ENCODE results near the gene ZHX3. TPM values are rescaled to one million over a fixed set of nuclear protein-coding genes. Genes with fewer than 3 reads are reported as not detected.

The ZHX3 gene
- total and polyA plus RNA-seq, 10 of the 15 experiments (the other 5 are each of a cell fraction or from before 2014, with no cell fraction given): 1.3 to 14.0 (median 5.0) TPM

- TF ChIP-seq CTCF (IDR thresholded peaks at IDR 0.05 in 2 of 3, conservative IDR thresholded peaks at IDR 0.05 in 1 of 3; ENCODE audit: control insufficient read depth in 2 of 3, extremely low read depth in 1 of 3, insufficient read depth in 1 of 3, low read depth in 3 of 3, low read length in 3 of 3) (peak; percentile 92 to 96 (median 95)), IKZF1 (conservative IDR thresholded peaks at IDR 0.05) (0 out of 2 replicates have a peak, but pooled peaks have one; percentile 29), ETV6 (conservative IDR thresholded peaks at IDR 0.05 in 1 of 2, IDR thresholded peaks at IDR 0.05 in 1 of 2; ENCODE audit: borderline replicate concordance in 1 of 2, low read depth in 1 of 2) (0 out of 4 replicates have a peak, but pooled peaks of 1 of the 2 experiments have one; percentile 39), KDM1A (IDR thresholded peaks at IDR 0.05; ENCODE audit: borderline replicate concordance) (no peak), ESRRA (IDR thresholded peaks at IDR 0.05; ENCODE audit: low read length) (peak; percentile 38; the same call in 1 of the 2 replicates), TCF3 (IDR thresholded peaks at IDR 0.05; ENCODE audit: borderline replicate concordance, insufficient read depth, low read depth, low read length) (0 out of 2 replicates have a peak, but pooled peaks have one; percentile 19), RAD21 (IDR thresholded peaks at IDR 0.05; ENCODE audit: insufficient read depth, low read depth, low read length) (peak; percentile 96), CHD4 (IDR thresholded peaks at IDR 0.05) (no peak)
- TF ChIP-seq, protein P1, sequence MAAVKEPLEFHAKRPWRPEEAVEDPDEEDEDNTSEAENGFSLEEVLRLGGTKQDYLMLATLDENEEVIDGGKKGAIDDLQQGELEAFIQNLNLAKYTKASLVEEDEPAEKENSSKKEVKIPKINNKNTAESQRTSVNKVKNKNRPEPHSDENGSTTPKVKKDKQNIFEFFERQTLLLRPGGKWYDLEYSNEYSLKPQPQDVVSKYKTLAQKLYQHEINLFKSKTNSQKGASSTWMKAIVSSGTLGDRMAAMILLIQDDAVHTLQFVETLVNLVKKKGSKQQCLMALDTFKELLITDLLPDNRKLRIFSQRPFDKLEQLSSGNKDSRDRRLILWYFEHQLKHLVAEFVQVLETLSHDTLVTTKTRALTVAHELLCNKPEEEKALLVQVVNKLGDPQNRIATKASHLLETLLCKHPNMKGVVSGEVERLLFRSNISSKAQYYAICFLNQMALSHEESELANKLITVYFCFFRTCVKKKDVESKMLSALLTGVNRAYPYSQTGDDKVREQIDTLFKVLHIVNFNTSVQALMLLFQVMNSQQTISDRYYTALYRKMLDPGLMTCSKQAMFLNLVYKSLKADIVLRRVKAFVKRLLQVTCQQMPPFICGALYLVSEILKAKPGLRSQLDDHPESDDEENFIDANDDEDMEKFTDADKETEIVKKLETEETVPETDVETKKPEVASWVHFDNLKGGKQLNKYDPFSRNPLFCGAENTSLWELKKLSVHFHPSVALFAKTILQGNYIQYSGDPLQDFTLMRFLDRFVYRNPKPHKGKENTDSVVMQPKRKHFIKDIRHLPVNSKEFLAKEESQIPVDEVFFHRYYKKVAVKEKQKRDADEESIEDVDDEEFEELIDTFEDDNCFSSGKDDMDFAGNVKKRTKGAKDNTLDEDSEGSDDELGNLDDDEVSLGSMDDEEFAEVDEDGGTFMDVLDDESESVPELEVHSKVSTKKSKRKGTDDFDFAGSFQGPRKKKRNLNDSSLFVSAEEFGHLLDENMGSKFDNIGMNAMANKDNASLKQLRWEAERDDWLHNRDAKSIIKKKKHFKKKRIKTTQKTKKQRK (IDR thresholded peaks at IDR 0.05; ENCODE audit: low read depth, low read length): no peak
Measured at GRCh38 chr20:41339957-41340326, 22.4 kb upstream of the ZHX3 start (continued).
